Activated CD4-positive, alpha-beta T cell treated with anti-CD3 and anti-CD28 coated beads, Interleukin-10, Interleukin-2, amounts not matched to agents 100 ng/mL and 50 ng/mL, durations not matched to agents 16 hours and 8 hours (primary cell): ENCODE results near the gene PTH1R.

Source experiments
- DNase-seq: peaks from one replicate; pipeline ENCODE4 v3.0.0-alpha.2; 2020

PTH1R gene

DNA sequence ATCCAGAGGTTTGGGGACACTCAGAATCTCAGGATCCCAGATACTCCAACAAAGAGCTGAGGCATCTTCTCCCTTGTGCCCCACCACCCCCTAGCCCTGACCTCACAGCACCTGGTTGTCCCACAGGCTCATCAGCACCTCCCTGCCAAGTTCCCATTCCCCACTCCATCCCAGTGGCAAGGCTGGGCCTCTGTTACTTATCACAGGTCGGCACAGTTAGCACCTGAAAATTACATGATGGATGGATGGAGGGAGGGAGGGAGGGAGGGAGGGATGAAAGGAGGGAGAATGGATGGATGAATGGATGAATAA is 27.1 kb upstream of the PTH1R start:
- DNase-seq, result no peak

- no peak for DNase-seq
These were observed 25.9 kb upstream of the PTH1R start for GRCh38 chr3:46851364-46852333.

DNA sequence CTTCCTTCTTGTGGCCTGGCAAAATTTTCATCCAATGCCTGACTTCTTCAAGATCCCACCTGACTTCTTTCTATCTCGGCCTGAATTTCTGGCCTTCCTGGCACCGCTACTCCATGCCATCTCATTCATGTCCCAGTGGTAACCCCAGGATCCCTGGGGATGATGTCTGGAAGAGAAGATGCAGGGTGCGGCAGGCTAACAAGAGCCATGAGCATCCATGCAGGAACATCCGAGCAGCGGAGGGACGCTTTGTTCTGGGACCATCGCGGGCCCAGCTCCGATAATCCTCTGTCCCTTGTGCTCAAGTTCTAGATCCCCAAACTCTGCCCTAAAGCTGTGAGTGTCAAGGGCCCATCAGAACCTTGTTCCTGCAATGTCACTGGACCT is 25.2 kb upstream of the PTH1R start:
- DNase-seq, result no peak

GRCh38 chr3:46852839-46853355 is 24.6 kb upstream of the PTH1R start:
- DNase-seq, result no peak

DNA sequence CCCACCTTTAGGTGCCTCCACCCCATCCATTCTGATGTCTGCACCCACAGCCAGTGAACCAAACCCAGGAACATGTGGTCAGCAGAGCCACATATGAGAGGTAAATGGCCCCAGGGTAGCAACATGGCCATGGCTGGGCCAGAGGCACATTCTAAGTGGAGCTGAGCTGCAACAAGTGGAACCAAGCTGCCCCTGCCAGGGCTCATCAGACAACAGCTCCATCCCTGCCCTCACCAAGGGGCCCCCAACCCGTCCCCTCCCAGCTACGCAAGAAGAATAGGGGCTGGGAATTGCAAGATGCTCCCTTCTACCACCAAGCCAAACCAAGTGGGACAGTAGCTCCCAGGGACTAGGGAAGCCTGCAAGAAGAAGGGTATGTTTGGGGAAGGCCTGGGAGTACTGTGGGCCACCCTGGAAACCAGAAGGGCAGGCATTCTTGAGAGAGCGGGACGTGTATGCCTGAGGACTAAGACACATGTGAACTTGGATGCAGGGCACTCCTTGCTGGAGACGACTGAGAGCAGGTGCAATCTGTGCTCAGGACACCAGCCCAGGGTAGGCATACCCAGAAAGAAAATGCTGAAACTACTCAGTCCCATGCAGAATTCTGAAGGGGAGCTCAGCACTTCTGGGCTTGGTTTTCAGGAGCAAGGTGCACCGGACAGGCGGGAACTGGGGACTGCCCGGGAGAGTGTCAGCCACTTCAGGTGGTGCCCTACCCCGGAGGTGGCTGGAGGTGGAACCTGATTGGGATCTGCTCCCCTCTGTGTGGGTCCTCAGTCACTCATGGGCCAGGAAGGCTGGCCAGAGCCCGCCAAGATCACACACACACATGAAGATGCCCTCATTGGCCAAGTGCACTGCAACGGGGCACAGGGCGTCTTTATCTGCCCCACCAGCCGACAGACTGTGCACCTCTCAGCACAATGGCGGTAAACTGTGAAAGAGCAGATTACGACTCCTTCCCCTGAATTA is 23.8 kb upstream of the PTH1R start:
- no peak for DNase-seq

DNA sequence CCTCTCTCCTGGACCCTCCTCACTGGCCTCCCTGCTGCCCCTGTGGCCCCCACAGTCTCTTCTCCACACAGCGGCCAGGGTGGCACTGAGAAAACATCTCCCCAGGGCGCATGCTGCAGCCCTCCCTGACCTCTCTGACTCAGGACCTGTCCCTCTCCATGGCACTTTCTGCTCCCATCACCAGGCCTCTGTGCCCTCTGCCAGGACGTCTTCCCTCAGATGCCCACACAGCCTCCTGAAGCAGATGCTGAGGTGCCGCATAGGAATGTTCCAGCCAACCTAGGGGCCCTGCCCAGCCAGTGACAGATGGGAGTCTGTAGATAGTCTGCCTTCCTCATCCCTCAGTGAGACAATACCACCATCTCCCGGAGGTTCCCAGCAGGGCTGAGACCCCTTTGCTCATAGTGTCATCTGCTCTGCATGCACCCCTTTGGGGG is 22.9 kb upstream of the PTH1R start:
- no peak for DNase-seq

DNA sequence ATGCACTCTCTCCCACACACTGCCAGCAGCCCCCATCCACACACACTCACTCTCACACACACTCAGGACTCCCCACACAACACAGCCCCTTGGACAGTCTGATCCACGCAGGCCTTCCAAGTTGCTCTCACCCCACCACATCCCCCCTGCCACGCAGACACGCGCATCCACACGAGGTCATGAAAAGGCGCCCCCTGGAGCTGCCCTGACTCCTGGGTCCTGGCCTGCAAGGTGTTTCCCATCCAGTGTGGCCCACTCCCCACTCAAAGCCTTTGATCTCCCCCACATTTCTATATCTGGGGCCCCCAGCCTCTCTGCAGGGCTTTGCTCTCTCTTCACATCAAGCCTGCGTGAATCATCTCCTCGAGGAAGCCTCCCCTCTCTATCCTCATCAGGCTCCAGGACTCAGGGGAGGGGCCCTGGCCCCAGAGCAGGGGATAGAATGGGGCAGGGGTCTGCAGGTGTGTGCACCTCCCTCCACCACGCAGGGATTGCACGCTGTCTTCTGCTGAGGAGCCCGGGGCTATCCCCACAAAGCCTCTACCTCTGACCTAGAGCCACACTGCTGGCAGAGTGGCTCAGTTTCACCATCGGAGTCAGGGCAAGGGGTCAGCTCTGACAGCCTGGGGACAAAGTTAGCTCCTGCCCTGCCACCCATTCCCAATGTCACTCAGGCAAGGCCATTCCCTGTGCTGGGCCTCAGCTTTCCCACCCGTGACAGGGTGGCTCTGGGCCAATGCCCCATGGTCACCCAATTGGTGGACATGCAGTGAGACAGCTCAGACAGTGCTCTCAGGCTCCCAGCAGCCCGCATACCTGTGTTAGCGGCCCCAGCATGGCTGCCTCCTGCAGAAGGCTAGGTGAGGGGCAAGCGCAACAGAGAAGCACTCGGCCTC is 20.7 kb upstream of the PTH1R start:
- no peak for DNase-seq

GRCh38 chr3:46857485-46858341 is 19.8 kb upstream of the PTH1R start:
- DNase-seq, result no peak

GRCh38 chr3:46858456-46858855 is 19.1 kb upstream of the PTH1R start:
- no peak for DNase-seq

DNA sequence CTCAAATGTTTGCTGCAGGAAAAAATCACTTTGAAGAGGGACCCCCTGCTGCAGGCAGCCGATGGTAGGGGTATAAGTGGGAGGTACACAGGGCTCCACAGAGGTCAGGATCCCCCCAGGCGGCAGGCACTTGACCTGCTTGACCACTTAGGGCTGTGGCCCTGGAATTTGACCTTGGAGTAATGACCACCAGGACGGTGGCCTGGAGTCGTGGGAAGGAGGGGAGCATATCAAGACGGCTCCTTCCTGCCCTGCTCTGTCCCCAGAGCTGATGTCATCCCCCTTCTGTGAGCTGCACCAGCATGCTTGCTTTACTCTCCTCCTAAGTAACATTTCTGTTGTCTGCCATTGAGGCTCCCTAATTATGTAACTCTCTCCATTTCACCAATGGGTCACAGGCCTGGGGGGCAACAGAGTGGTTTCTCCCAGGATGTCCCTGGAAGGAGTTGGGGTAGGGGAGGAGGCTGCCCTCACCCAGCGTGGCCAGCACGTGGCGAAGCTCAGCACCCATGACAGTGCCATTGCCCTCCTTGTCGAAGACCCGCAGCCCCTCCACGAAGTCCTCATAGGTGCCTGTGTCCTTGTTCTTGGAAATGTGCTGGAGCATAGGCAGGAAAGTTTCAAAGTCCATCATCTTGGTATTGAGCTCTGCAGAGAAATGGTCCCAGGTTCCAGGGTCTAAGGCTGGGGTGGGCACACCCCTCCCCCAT is 18.4 kb upstream of the PTH1R start:
- no peak for DNase-seq

GRCh38 chr3:46860017-46860809 is 17.3 kb upstream of the PTH1R start:
- DNase-seq, result peak; percentile 22

- DNase-seq, result no peak
These were observed 16.5 kb upstream of the PTH1R start for GRCh38 chr3:46860810-46861604.

- DNase-seq, result no peak
These were observed 15.7 kb upstream of the PTH1R start for GRCh38 chr3:46861605-46862368.

DNA sequence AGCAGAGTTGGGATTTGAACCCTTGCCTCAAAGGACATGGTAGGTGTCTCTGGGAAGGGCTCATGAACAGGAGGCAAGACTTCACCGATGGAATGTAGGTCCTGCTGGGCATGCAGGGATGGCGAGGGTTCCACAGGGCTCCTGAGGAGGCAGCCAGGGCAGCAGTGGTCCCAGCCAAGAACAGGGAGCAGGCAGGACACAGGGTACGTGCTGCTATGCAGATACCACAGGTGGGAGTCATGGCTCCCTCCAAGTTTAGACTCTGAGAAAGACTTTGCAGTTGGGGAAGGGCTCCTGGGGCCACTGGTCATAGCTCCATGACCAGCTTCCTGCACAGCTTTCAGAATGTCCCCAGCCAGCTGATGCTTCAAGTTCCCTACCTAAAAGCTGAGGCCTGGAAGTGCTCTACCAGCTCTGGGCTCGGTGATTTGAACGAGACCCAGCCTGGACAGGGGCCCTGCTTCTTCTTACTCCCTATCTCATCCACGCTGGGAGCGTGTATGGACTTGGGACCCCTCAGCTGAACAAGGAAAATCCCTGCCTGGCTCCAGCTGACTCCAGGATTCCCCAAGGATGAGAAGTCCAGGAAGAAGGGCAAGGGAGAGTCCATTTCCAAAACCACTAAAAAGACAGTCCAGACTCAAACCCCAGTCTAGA is 15.0 kb upstream of the PTH1R start:
- DNase-seq, result no peak

- no peak for DNase-seq
These were observed 14.2 kb upstream of the PTH1R start, which contains the start of gene MYL3 for GRCh38 chr3:46863261-46863782. TSS of gene MYL3 (minus strand) at chr3:46863444. CDS start at chr3:46863390, 54 bp downstream.

- DNase-seq, result no peak
These were observed 13.2 kb upstream of the PTH1R start for GRCh38 chr3:46864061-46864881.
